Stromal cell of bone marrow (primary cell): ENCODE measurements around the gene CCHCR1.

Experiments used
- DNase-seq: peaks from one replicate; pipeline ENCODE4 v3.0.0-alpha.2; 2012; ENCODE audit warnings: low read depth

CCHCR1 gene

DNA sequence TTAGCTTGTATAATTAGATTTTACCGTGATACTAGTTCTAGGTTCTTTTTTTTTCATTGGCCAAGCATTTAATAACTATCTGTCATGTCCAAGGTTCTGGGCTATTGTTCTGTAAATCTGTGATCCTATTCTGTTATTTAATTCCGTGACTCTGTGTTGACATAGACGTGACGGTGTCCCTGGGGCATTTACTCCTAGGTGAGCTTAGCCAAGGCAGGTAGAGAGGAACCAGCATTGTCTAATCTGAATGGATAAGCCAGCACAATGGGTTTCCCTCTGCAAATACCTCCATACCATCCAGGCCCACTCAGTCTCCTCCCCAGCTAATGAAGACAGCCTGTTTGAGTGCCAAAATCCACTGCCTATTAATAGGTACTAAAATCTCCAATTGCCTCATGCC, 28.5 kb downstream of the CCHCR1 start:
- no peak for DNase-seq

DNA sequence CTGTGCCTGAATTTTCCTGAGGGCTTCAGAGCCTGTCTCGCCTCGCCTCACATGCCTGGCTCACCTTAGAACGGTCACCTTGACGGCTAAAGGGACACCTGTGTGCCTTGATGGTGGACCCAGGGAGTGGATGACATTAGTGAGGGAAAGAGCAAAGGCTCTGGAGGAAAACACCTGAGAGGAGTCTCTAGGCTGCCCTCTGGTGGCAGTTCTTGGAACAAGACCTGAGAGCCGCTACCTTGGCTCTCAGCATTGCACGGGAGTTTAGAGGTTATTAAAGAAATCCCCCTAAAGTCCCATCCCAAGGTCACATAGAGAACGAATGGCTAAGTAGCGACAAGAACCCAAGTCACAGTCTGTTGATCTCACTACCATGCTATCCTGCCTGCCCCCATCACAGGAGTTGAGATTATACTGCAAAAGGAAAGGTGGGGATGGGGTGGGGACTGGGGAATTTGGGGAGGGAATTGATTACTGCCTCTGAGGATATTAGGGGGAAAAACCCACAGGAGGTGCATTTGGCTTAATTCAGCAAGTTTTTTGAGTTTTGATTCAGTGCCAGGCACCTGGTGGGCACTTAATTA, 29.4 kb downstream of the CCHCR1 start:
- no peak for DNase-seq

DNA sequence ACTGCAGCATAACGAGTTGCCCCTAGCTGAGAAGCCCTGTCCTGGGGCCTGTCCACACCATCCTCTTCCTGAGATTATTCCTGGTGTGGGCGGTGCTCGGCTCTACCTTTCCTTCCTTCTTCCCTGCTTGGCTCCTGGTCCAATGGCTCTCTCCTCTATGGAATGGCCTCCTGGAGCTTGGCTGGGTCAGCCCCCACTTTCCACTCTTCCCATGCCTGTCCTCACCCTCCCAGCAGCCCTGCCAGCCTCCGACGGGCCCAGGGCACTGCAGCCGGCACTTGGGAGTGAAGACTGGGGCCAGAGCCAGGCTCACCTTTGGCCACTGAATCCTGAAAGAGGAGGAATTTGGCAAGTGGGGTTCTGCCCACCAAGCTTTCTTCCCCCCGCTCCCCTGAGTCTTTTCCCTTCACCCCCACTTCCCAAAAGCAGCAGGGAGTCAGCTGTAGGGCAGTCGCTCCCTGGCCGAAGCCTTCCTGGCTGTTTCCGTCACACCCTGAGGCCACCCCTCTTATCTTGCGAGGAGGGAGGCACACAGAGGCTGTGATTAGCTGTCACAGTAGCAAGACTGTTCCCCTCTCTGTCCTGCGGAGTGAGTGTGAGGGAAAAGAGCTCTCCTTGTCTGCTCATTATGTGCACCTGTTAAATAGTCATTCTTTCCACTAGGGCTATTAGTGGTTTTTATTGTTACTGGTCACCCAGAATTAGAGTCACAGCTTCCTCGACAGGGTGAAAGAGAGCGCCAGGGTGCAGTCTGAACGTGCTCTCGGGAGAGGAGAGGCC, 31.0 kb downstream of the CCHCR1 start:
- DNase-seq = no peak

DNA sequence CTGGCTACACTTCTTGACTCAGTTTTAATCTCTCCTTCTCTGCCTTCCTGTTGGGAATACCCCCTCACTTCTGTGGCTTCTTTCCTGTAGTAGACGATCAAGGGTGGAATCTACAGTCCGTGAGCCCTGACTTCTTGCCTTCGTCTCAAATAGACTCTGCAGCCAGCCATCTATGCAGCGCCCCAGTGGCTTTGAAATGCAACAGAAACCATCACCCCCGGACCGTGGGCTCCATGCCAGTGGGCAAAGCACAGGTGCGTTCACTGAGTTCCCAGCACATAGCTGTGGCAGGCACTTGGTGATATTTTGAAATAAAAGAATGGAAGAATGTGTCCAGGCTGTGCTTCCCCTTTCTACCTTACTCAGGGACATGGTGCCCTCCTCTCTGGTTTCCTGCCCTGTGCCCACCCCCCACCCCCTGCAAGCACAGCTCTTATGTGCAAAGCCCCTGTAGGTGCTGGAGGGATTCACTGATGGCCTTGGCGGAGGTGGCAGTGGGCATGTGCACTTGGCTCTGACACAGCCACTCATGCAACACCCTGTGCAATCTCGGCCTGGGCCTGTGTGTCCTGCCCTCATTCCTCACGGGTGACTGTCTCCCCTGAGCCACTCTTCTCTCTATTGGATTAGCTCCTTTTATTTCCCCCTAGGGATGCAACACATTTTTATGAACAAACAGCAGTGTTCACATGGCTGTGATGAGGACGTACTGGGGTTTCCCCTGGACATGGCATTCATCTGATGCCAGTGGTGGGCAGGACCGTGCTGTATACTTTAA, 31.8 kb downstream of the CCHCR1 start:
- DNase-seq = no peak

DNA sequence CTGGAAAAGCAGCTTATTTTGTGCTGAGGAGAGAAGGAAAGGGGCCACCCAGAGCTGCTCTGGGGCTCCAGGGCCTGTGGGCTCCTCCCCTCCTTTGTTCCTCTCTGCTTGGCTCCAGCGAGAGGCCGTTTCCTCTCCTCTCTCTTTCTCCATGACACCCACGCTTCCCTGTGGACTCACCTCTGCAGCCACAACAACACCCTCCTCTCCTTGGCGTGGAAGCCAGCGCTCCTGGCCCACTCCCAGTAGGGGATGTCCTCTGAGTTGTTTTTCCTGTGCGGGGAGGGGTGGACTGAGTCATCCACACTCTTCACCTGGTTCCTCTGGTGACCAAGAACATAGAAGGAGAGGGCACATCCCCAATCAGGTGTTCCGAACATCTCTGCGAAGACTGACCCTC, 32.4 kb downstream of the CCHCR1 start:
- no peak for DNase-seq

DNA sequence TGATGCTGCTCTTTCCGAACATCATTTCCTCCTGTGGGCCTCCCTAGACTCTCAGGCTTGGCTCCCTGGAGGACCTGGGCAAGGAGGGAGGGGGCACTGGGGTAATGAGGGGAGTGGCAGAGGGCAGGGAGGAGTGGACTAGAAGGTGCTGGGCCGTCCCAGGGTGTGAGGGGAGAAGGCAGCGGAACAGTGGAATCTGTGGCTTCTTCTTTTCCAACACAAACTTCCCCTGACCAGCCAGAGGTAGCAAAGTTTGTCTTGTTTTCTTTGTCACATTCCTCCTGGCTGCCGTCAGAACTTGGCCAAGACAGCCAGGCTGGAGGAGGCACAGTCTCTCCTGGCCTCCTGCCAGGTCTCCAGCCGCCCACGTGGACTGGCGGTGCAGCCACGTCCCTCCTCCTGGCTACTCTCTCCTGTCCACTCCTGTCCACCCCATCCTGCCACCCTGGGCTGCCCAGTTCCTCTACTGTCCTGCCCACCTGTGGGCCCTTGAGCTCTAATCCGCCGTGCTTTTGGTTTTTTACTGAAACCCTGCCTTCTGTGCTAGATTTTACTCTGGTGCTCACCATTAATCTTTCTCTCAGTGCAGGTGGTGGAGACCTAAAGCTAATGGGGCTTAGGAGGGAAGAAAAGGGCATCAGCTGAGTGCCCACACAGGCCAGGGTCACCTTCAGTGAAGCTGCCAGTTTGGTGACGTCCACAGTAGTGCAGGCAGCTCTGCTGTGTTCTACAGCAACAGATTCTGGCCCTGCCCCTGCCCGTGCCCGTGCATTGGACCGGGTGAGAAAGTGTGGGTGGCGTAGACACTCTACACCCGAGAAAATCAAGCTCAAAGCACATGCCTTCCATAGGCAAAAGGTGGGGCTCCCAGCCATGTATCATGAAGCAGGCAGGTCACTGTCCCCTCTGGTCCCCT, 34.6 kb downstream of the CCHCR1 start:
- DNase-seq = peak; percentile 57

DNA sequence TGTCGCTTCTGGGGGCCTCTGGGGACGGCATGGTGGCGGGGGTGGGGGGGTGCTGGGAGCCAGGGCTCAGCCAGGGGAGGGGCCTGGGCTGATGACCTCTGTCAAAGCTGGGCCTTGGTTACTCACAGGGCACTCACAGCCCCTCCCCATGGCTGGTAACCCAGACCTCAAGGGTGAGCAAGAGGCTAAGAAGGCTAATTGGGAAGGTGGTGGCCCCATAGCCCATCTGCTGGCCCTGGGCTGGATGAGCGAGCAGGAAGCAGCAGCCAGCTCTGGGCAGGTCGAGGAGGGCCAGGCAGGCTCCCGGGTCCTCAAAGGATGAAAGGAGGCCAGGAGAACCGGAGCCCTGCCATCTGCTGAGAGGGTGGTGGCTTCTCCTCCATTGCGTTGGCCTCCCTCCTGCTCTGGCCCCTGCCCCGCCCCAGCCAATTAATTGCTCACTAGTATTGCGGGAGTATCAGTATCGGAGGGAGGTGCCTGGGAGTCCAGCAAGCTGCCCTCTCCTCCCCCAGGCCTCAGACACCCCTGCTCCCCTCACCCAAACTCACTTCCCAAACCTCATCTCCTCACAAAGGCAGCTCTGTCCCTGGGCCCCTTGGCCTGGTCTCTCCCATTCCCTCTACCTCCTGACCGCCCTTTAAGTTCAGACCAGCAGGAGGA, 36.3 kb downstream of the CCHCR1 start:
- no peak for DNase-seq

DNA sequence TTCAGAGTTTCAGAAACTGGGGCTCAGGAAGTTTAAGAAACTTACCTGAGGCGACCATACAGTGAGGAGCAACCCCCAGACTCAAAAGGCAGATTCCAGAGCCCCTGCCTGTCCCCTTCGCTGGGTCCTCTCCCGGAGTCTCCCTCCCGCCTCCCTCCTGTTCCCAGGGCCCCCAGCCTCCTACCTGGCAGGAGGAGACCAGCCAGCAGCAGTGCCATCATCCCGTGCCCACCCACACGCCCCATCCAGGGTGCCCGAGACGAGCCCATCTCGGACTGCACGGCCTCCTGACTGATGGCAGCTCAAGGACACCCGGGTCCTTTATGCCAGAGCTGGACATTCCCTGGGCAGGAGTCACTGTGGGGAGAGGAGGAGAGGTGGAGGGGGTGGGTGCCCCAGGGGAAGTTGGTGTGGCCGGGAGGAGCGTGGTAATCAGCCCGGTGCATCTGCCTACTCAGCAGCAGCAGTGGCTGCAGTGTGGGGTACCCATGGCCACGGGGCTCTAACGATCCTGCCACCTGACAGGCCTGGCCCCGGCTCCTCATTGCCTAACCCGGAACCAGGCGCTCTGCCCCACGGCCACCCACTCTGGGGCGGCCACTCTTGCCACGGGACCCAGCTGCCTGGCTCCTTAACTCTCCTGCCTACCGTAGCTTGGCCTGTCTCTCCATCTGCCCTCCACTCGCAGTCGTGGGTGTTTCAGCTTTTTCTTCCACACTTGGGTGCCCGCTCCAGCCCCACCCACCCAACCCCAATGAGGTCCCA, 37.3 kb downstream of the CCHCR1 start, which contains the start of gene CDSN:
Gene CDSN, minus strand, starts transcription at position 296 of the 765 bp plus-strand sequence. Its CDS starts 27 bp downstream, at position 269.
- DNase-seq = no peak

DNA sequence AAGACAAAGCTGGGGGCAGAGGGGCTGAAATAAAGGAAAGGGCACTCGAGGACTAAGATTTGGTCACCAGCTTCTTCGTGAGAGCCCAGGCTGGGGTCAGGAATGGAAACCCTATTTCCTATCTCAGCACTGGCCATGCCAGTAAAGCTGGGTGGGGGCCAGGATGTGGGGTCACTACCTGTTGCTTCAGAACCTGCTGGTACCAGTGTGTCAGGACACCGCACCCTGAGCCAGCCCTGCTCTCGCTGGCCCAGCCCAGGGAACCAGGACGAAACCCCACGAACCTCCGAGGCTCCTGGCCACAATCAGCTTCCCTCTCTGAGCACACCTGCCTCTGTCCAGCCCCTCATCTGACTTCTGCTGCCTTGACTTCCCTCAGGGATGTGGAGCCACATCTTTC, 39.4 kb downstream of the CCHCR1 start:
- DNase-seq = no peak

DNA sequence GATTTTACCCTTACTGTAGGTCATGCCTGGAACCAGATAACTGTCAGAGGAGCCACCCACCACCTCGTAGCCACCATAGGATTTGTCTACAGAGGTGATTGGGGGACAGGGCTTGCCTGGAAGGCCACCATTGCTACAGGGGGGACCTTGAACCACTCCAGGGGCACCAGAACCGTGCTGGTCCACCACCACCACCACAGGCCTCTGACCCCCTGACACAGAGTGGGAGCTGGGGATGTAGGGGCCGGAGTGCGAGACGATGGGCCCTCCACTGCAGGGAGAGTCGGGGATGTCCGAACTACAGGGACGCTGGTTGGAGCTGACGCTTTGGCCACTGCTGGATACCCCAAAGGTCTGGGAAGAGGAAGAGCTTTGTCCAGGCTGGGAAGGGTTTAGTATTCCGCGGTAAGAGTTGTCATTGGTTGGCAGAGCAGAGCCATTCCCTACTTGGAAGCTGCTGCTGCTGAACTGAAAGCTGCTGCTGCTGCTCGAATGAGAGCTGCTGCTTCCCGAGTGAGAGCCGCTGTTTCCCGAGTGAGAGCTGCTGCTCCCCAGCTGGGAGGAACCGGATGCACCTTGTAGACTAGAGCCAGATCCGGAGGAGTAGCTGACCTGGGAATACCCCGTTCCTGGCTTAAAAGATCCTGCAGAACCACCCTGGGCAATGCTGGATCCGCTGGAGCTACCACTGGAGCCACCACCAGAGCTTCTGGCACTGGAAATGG, 40.8 kb downstream of the CCHCR1 start:
- no peak for DNase-seq

DNA sequence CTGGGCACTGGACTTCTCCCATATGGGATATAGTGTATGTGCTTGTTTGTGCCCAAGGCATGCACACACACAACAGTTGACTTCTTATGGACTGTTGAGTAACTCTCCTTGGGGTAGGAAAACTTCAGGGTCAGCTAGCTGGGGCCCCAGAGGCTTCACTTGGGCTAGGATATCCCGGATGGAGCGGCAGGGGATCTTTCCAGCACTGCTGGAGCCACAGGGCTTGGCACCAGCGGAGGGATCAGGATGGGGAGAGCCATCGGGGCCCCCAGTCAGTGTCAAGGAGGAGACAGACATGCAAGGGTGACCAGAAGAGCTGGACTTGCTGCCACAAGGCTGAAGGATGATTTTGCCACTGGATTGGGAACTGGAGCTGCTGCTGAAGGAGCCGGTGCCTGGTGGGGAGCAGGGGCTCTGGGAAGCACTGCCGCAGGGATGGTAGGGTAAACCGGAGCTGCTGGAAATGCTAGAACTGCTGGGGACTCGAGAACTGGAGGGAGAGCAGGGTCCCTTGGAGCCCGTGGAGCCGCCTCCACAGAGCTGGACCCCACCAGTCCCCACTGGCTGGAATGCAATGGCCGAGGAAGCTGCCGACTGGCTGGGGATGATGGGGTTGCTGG, 41.6 kb downstream of the CCHCR1 start:
- no peak for DNase-seq

DNA sequence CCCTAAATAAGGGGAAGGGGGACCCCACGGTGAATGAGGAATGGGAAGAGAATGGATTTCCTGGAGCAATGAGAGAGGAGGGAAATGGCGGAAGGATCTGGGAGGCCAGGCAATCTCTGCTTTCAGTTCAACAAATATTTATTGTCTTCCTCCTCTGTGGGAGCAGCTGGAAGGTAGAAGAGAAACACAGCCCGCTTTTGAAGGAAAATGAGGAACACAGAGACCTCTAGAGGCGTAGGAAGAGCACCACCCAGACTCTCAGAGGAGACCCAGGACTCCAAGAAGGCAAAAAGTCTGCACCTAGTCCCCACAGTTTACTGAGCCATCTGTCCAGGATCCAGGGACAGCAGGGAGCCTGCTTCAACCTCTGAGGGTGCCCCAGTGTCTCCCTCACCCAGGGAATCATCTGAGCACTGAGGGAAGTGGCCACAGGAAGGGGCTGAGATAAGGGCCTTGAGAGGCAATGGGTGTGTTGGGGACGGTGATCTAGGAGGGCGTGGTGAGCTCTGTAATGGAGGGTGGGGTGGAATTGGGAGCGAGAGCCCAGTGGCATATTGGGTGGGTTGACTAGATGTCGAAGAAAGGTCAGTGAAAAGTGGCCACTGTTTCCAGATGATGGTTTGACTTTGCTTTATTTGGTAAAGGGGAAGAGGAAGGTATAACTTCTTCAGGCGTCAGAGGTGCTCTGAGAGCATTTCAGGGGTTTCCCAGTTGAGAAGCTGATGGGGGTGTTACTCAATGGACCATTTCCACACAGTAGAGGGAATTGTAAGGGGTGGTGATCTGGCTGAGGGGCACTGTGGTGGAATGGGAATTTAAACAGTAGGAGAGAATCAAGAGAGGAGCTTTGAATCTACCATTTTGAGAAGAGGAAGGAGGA, 42.4 kb downstream of the CCHCR1 start:
- DNase-seq = peak; percentile 33

DNA sequence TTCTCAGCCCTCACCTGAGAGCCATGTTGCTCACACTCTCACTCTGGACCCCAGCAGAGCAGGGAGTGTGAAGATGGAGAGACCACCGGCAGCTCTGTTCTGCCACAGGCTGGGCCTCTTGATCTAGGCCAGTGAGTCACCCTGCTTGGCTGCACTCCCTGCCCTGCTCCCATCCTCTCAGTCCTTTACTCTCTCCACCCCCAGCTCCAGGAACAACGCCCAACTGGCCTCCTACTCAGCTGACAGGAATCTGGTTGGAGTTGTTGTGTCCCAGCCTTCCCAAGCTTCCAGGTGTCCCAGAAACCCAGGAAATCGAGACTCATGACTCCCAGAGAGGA, 43.1 kb downstream of the CCHCR1 start, which contains the start of gene PSORS1C1:
Gene PSORS1C1, plus strand, starts transcription at position 260 of the 338 bp plus-strand sequence. CDS start 14,833 bp downstream, outside the sequence.
- DNase-seq = peak; percentile 94

DNA sequence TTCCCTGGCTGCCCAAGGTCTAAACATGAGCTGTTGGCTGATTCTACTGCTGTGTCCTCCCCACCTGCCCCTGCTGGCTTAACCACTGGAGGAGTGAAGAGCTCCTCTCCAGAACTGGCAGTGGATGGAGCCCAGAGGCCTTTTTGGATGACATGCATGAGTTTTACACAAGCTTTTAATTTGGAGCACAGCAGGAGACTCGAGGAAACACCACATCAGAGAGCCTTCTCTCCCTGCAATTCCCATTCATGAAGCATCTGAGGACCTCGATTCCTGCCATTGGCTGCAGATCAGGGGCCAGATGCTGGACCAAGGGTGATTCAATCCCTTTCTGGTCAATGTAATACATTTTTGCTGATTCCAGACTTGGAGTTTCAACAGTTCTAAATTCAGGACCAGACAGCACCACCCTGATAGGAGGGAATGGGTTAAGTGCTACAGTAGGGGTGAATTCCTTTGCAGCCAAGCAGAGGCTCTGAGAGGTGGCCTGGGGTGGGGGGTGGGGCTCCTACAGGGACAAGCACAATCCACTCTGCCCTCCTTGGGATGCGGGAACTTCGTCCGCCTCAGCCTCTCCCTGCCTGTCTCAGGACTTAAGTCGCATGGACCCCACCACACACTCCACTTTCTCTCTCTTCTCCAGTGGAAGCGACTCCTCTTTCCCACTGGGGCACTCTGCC, 43.6 kb downstream of the CCHCR1 start:
- DNase-seq = peak; percentile 78

DNA sequence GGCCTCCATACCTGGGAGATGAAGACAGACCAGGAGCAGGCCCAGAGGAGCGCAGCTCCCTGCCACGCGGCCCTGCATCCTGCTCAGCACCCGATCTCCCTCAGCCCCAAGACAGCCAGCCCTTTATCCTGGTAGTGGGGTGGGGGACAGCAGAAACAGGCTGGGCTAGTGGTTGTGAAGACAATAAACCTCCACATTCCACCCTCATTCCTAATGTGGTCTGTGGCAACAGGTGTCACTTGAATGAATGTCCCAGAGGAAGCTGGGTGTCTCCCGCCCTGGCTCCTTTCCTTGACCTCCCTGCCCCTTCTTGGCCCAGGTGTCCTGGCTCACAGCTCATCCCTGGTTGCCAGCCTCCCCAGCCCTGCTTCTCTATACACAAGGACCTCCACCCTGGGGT, 45.1 kb downstream of the CCHCR1 start, which contains the start of gene C6orf15:
Gene C6orf15, minus strand, starts transcription at position 98 of the 400 bp plus-strand sequence. Its CDS starts 20 bp downstream, at position 78.
- DNase-seq = no peak

DNA sequence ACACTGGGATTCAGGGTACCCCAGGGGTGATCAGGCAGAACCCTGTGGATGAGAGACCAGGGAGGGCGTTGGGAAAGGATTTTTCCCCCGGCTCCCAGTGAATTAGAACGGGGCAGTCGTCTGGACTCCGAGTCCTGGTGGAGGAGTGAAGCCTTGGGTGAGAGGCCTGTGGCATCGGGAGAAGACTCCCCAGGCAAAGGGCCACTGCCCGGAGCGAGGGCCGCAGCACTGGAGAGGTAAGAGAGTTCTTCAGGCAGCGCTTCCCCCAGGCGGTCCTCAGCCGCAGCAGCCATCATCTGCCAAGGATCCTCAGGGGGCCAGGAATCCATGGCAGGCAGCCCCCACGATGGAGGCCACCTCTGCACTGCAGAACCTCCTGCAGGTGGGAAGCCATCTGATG, 45.9 kb downstream of the CCHCR1 start:
- no peak for DNase-seq

DNA sequence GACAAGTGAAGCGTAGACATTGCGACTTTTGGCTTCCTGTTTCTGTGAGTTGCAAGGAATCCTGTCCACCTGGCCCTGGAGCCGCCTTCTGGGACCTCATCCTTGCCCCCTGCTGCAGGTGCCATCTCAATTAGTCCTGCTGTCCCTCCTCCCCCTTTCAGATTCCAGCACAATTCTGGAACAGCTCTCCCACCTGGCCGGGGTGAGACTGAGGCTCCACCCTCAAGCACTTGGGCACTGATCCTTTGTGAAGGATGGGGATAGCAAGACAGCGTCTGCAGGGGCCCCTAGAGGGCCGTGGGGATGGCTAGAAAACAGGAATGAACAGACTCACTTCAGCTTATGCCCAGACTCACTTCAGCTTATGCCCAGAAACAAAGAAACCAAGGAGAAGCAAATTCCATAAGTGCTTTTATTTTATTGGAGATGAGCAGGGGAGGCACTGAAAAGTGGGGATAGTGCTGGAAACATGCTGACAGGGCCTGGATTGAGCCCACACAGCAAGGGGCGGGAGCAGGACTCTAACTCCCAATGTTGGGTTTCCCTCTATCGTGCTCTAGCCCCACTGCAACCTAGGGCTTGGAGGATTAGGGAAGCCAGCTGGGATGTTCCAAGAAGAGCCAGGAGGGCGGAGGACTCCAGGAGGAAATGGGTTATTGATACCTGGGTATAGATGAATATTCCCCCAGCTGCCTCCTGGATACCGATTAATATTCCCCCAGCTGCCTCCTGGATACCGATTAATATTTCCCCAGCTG, 46.6 kb downstream of the CCHCR1 start:
- DNase-seq = no peak
